GM23248 (cell line): ENCODE results near the gene HOXB3. TPM values are rescaled to one million over a fixed set of nuclear protein-coding genes. Genes with fewer than 3 reads are reported as not detected.

ENCODE experiments used
- DNase-seq: peaks from one replicate; pipeline ENCODE4 v3.0.0-alpha.2; 2015
- H2AFZ ChIP-seq: fragments of 200-600 bp; sonication (generic); 2 replicates; pipeline ENCODE4 v1.6.1; 2016; ENCODE audit warnings: antibody characterized with exemption
- H3F3A ChIP-seq: fragments of 200-600 bp; sonication (generic); 2 replicates; pipeline ENCODE4 v1.6.1; 2016; ENCODE audit warnings: mild to moderate bottlenecking, antibody characterized with exemption, mixed run types; ENCODE audit not compliant: insufficient read depth
- H3K27ac ChIP-seq: fragments of 200-600 bp; sonication (generic); 2 replicates; pipeline ENCODE4 v1.5.1; 2016; ENCODE audit warnings: mild to moderate bottlenecking
- H3K27me3 ChIP-seq: fragments of 200-600 bp; sonication (generic); replicated peaks from 2 replicates; pipeline ENCODE4 v1.6.1; 2016; ENCODE audit warnings: mild to moderate bottlenecking; ENCODE audit not compliant: insufficient read depth
- H3K36me3 ChIP-seq: fragments of 200-600 bp; sonication (generic); 2 replicates; pipeline ENCODE4 v1.6.1; 2016; ENCODE audit warnings: low read depth, mild to moderate bottlenecking
- H3K4me1 ChIP-seq: fragments of 200-600 bp; sonication (generic); 2 replicates; pipeline ENCODE4 v1.6.1; 2016; ENCODE audit warnings: mild to moderate bottlenecking; ENCODE audit not compliant: insufficient read depth
- H3K4me2 ChIP-seq: fragments of 200-600 bp; sonication (generic); one replicate; pipeline ENCODE4 v1.6.1; 2016; ENCODE audit warnings: mild to moderate bottlenecking; ENCODE audit not compliant: unreplicated experiment
- H3K4me3 ChIP-seq: fragments of 200-600 bp; sonication (generic); 2 replicates; pipeline ENCODE4 v1.5.1; 2016; ENCODE audit warnings: mild to moderate bottlenecking
- H3K79me2 ChIP-seq: fragments of 200-600 bp; sonication (generic); 2 replicates; pipeline ENCODE4 v1.6.1; 2016; ENCODE audit warnings: mild to moderate bottlenecking; ENCODE audit not compliant: insufficient read depth
- H3K9ac ChIP-seq: fragments of 200-600 bp; sonication (generic); 2 replicates; pipeline ENCODE4 v1.6.1; 2016; ENCODE audit warnings: mild to moderate bottlenecking
- H3K9me2 ChIP-seq: fragments of 200-600 bp; sonication (generic); 2 replicates; pipeline ENCODE4 v1.6.1; 2016; ENCODE audit warnings: mixed run types, mild to moderate bottlenecking, moderate library complexity; ENCODE audit not compliant: insufficient read depth
- H3K9me3 ChIP-seq: fragments of 200-600 bp; sonication (generic); one replicate; pipeline ENCODE4 v1.6.1; 2017; ENCODE audit warnings: low read depth
- H4K20me1 ChIP-seq: fragments of 200-600 bp; sonication (generic); 2 replicates; pipeline ENCODE4 v1.6.0; 2016; ENCODE audit not compliant: insufficient read depth
- EZH2 ChIP-seq: fragments of 200-600 bp; sonication (generic); IDR thresholded peaks from 2 replicates; pipeline ENCODE4 v1.6.1; 2018; ENCODE audit warnings: antibody characterized with exemption, mild to moderate bottlenecking; ENCODE audit not compliant: insufficient read depth, poor library complexity, severe bottlenecking
- EZH2phosphoT487 ChIP-seq: fragments of 200-600 bp; sonication (generic); IDR thresholded peaks from 2 replicates; pipeline ENCODE4 v1.6.1; 2018; ENCODE audit warnings: antibody characterized with exemption, moderate library complexity, mild to moderate bottlenecking, low read depth; ENCODE audit not compliant: insufficient read depth
- WGBS, 2 experiments: methylation state at CpG; one replicate each; pipeline ENCODE4 v1.1.6; 2015 to 2017; ENCODE audit warnings: low lambda C conversion rate in 2 of 2, low coverage in 1 of 2; ENCODE audit errors: missing lambda C conversion rate in 2 of 2; 5-methylcytosine and 5-hydroxymethylcytosine counted together
- in situ Hi-C: fragments of 300-500 bp; cut with MboI; formaldehyde crosslinking; loops from 2 replicates; pipeline ENCODE4 v1.15.0; 2020
- polyA plus RNA-seq: library from polyadenylated mRNA; unstranded; fragments of >200 nt; fragmentation: Nextera tagmentation; extraction: Ambion mirVana; gene quantifications from 2 replicates; pipeline ENCODE4 v1.2.1, GENCODE V29; 2016
- total RNA-seq: library from RNA; depleted of rRNA; stranded (reverse); fragments of >200 nt; shearing (Covaris generic); gene quantifications from 2 replicates; pipeline ENCODE4 v1.2.3, GENCODE V29; 2014

HOXB3 gene
- total and polyA plus RNA-seq, 2 experiments from 2014 or later, result 1.9 to 2.4 TPM

DNA sequence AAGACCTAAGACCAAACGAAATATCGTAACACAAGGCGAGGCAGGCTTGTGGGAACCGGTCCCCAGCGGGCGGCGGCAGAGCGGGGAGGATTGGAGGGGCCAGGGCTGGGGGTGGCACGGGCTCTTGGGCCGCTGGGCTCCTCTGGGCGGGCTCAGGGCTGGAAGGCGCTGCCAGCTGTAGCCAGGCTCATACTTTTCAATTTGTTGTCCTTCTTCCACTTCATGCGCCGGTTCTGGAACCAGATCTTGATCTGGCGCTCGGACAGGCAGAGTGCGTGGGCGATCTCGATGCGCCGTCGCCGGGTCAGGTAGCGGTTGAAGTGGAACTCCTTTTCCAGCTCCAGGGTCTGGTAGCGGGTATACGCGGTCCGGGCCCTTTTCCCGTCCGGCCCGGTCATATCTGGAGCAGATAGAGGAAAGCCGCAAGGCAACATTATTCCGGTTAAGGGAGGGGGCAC lies 2.0 kb upstream of the HOXB3 start:
- H3K4me2 ChIP-seq, result no peak overlapping the region
- no peaks in the 10 kb centered on the region for H3K27me3 ChIP-seq
- H3F3A ChIP-seq, result no peaks in the 10 kb centered on the region
- H3K27ac ChIP-seq, result no peak overlapping the region
- H3K36me3 ChIP-seq, result no peaks in the 10 kb centered on the region
- peaks cover 8% of the 10 kb centered on the region for H3K79me2 ChIP-seq
- H3K9me3 ChIP-seq, result no peaks in the 10 kb centered on the region
- TF ChIP-seq EZH2 (no peak), EZH2phosphoT487 (no peak)
- DNase-seq, result peak; percentile 38
- in situ Hi-C loops, result no loop called here
- H3K4me1 ChIP-seq, result 0 out of 2 replicates have a peak, but pooled peaks cover 3% of the 10 kb centered on the region
- WGBS, 2 experiments, result 68 to 70% methylated on average over 33 of the region's 33 CpGs
- peak overlapping the region; percentile 85 for H2AFZ ChIP-seq
- H3K4me3 ChIP-seq, result peak overlapping the region; percentile 74
- H4K20me1 ChIP-seq, result no peaks in the 10 kb centered on the region
- H3K9me2 ChIP-seq, result no peaks in the 10 kb centered on the region
- peak overlapping the region; percentile 59; the same call in 1 of the 2 replicates for H3K9ac ChIP-seq

GRCh38 chr17:48591255-48592056 lies 1.4 kb upstream of the HOXB3 start:
- no peaks in the 10 kb centered on the region for H3K27me3 ChIP-seq
- H3K9ac ChIP-seq, result no peak overlapping the region
- 96 to 100% methylated on average over 10 of the region's 10 CpGs for WGBS, 2 experiments
- no peak overlapping the region for H3K4me3 ChIP-seq
- no peak overlapping the region for H3K27ac ChIP-seq
- H4K20me1 ChIP-seq, result no peaks in the 10 kb centered on the region
- TF ChIP-seq EZH2phosphoT487 (no peak), EZH2 (no peak)
- peaks cover 6% of the 10 kb centered on the region; the same call in 1 of the 2 replicates for H3K79me2 ChIP-seq
- no peak overlapping the region for H3K4me2 ChIP-seq
- no peaks in the 10 kb centered on the region for H3K9me2 ChIP-seq
- in situ Hi-C loops, result no loop called here
- no peaks in the 10 kb centered on the region for H3K36me3 ChIP-seq
- no peak overlapping the region for H2AFZ ChIP-seq
- DNase-seq, result no peak
- no peaks in the 10 kb centered on the region for H3K9me3 ChIP-seq
- peaks cover 3% of the 10 kb centered on the region; the same call in 1 of the 2 replicates for H3K4me1 ChIP-seq
- no peaks in the 10 kb centered on the region for H3F3A ChIP-seq

DNA sequence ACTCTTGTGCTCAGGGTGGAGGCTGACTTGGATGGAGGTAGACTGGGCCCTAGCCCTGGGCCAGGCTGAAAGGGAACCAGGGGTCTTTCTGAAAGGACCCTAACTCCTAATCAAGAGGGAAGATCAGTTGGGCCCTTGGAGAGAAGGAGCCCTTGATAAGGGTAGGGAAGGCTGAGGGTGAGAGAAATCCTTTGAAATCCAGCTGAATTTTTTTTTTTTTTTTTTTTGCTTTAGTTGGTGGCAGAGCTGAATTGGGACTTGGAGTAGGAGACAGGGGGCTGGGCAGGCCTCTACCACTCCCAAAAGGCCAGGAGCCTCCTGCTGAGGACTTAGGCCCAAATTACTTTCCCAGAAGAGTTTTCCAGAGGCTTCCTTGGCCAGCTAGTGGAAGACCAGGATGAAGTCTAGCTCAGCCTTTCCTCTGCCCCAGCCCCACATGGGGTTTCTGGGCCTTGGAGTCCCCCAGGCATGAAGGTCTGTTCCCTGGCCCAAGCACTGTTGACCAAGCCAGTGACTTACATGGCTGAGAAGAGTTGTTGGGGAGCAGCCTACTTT lies 643 bp upstream of the HOXB3 start:
- peaks cover 8% of the 10 kb centered on the region; the same call in 1 of the 2 replicates for H3K4me1 ChIP-seq
- 0 out of 2 replicates have a peak, but pooled peaks cover 6% of the 10 kb centered on the region for H3F3A ChIP-seq
- DNase-seq, result no peak
- H2AFZ ChIP-seq, result no peak overlapping the region
- no peaks in the 10 kb centered on the region for H3K9me2 ChIP-seq
- no peaks in the 10 kb centered on the region for H3K9me3 ChIP-seq
- no peaks in the 10 kb centered on the region for H4K20me1 ChIP-seq
- in situ Hi-C loops, result no loop called here
- H3K27ac ChIP-seq, result no peak overlapping the region
- no peak overlapping the region for H3K9ac ChIP-seq
- H3K4me2 ChIP-seq, result no peak overlapping the region
- no peaks in the 10 kb centered on the region for H3K36me3 ChIP-seq
- peaks cover 4% of the 10 kb centered on the region; the same call in 1 of the 2 replicates for H3K79me2 ChIP-seq
- TF ChIP-seq EZH2phosphoT487, result no peak
- no peak for TF ChIP-seq EZH2
- no peak overlapping the region for H3K4me3 ChIP-seq
- no peaks in the 10 kb centered on the region for H3K27me3 ChIP-seq

DNA sequence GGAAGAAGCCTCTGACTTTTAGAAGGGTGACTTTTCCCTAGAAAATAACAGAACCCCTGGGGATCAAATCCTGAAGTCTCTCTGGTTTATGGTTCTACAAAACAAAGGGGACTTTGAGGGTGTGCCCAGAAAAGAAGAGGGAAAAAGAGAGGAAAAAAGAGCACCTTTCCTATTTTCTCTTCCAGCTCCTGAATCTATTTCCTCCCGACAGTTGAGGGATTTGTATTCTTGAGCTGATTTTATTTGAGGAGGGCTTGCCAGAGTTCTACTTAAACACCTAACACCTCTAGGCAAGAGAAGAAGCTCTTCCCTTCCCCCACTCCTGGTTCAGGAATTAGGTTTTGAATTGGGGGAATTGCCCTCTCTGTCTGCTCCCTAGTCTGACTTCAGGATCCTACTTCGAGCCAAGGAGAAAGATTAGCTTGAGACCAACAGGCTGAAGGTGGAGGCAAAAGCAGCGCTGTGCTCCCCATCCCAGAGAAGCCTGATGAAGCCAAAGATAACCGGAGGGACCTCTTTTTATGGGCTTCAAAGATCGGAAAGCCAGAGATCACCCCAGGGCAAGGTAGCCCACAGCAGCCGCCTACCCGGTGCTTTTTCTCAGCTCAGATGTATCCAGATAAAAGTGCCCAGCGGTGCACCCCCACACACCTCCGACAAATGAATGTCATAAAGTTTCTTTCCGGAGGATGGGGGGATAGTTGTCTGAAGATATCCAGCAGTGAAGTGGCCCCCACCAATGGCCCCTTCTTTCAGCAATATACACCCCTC lies 796 bp downstream of the HOXB3 start:
- no peak overlapping the region for H3K9ac ChIP-seq
- WGBS, 2 experiments, result 91 to 93% methylated on average over 10 of the region's 10 CpGs
- no peaks in the 10 kb centered on the region for H3K27me3 ChIP-seq
- H3K36me3 ChIP-seq, result no peaks in the 10 kb centered on the region
- TF ChIP-seq EZH2, result no peak
- no peak for TF ChIP-seq EZH2phosphoT487
- no peaks in the 10 kb centered on the region for H4K20me1 ChIP-seq
- H3F3A ChIP-seq, result peaks cover 11% of the 10 kb centered on the region; the same call in 1 of the 2 replicates
- no peak for DNase-seq
- no peak overlapping the region for H2AFZ ChIP-seq
- no peak overlapping the region for H3K27ac ChIP-seq
- H3K4me3 ChIP-seq, result no peak overlapping the region
- peaks cover 4% of the 10 kb centered on the region; the same call in 1 of the 2 replicates for H3K79me2 ChIP-seq
- H3K9me2 ChIP-seq, result no peaks in the 10 kb centered on the region
- H3K4me1 ChIP-seq, result peaks cover 11% of the 10 kb centered on the region
- H3K4me2 ChIP-seq, result no peak overlapping the region
- in situ Hi-C loops, result no loop called here
- no peaks in the 10 kb centered on the region for H3K9me3 ChIP-seq
